Right hindlimb (tissue), 1 donor: ENCODE data around the gene SYNGR1.
"Not testable (repeated sequence)": the region's sequence is repeated elsewhere in the genome, so short reads cannot be mapped to it uniquely, and the experiment has no call there.

Source experiments
- DNase-seq: peaks from one replicate; pipeline ENCODE4 v3.0.0-alpha.2; 2018

SYNGR1 gene

GRCh38 chr22:39317084-39317774 lies 32.6 kb upstream of the SYNGR1 start:
- DNase-seq = no peak

- no peak for DNase-seq
Measured at GRCh38 chr22:39317775-39318506, 31.9 kb upstream of the SYNGR1 start.

GRCh38 chr22:39318507-39319283 lies 31.1 kb upstream of the SYNGR1 start:
- DNase-seq = no peak

GRCh38 chr22:39319284-39320022 lies 30.3 kb upstream of the SYNGR1 start, which contains the start of gene RPL3:
Gene RPL3, minus strand, starts transcription at chr22:39319623. Its CDS starts 26 bp downstream, at chr22:39319597.
- peak; percentile 98 for DNase-seq

GRCh38 chr22:39320616-39321029 lies 29.2 kb upstream of the SYNGR1 start:
- not testable (repeated sequence) for DNase-seq

- DNase-seq = no peak
Measured at GRCh38 chr22:39325392-39325932, 24.3 kb upstream of the SYNGR1 start.

- DNase-seq = no peak
Measured at GRCh38 chr22:39327995-39328754, 21.6 kb upstream of the SYNGR1 start.

- DNase-seq = not testable (repeated sequence)
Measured at GRCh38 chr22:39330553-39330952, 19.2 kb upstream of the SYNGR1 start.

GRCh38 chr22:39332441-39333064 lies 17.2 kb upstream of the SYNGR1 start:
- no peak for DNase-seq

- no peak for DNase-seq
Measured at GRCh38 chr22:39336411-39336810, 13.4 kb upstream of the SYNGR1 start.

- not testable (repeated sequence) for DNase-seq
Measured at GRCh38 chr22:39339775-39340174, 10.0 kb upstream of the SYNGR1 start.

- no peak for DNase-seq
Measured at GRCh38 chr22:39341179-39341578, 8.6 kb upstream of the SYNGR1 start.

- peak; percentile 70 for DNase-seq
Measured at GRCh38 chr22:39343259-39344045, 6.3 kb upstream of the SYNGR1 start.

GRCh38 chr22:39344046-39344390 lies 5.8 kb upstream of the SYNGR1 start:
- DNase-seq = no peak

GRCh38 chr22:39345231-39345630 lies 4.6 kb upstream of the SYNGR1 start:
- no peak for DNase-seq

- DNase-seq = peak; percentile 62
Measured at GRCh38 chr22:39348909-39349505, 784 bp upstream of the SYNGR1 start.

GRCh38 chr22:39349506-39349966 lies 255 bp upstream of the SYNGR1 start:
- DNase-seq = peak; percentile 63

- DNase-seq = no peak
Measured at GRCh38 chr22:39350757-39351688, 1.2 kb downstream of the SYNGR1 start.
